Measurements from ENCODE around the gene RRP36.
A peak's percentile ranks its signal among the peaks of the same experiment; 100 is the strongest.

Gene RRP36

GRCh38 chr6:43077981-43078511 lies 56.6 kb downstream of the RRP36 start:
- H4K8ac ChIP-seq (ENCODE audit: low read depth, low read length), result no peak overlapping the region
- no peak overlapping the region for H3K23ac ChIP-seq (ENCODE audit: low read depth, low read length, poor library complexity)
- no peak overlapping the region for H2BK120ac ChIP-seq (ENCODE audit: low read depth, low read length)
- no peak overlapping the region for H4K91ac ChIP-seq (ENCODE audit: low read depth, low read length, poor library complexity)
- no CpG with 5 or more reads among the region's 6 CpGs for WGBS, 2 donors (ENCODE audit: extremely low coverage in 2 of 2, insufficient read length in 2 of 2, insufficient replicate concordance in 1 of 2)
- no peak overlapping the region for H3K4me2 ChIP-seq (ENCODE audit: insufficient read depth, low read length, poor library complexity, severe bottlenecking)
- peaks cover 4% of the 10 kb centered on the region for H3K79me1 ChIP-seq (ENCODE audit: low read depth, low read length)
- H3K18ac ChIP-seq (ENCODE audit: low read length), result no peak overlapping the region
- no peak overlapping the region for H2BK12ac ChIP-seq (ENCODE audit: low read length)
- H3K27me3 ChIP-seq (ENCODE audit: control insufficient read depth in 3 of 3, insufficient read depth in 3 of 3, low read depth in 1 of 3, low read length in 3 of 3), result no peaks in the 10 kb centered on the region
- no peak overlapping the region for H2BK15ac ChIP-seq (ENCODE audit: low read length)
- H3K14ac ChIP-seq (ENCODE audit: low read length), result no peak overlapping the region
- no peak overlapping the region for H2AK5ac ChIP-seq (ENCODE audit: low read depth, low read length)
- no peak overlapping the region for H3K4ac ChIP-seq (ENCODE audit: low read length)
- no peak overlapping the region for H3K27ac ChIP-seq (replicated peaks; ENCODE audit: low read length)
- peak overlapping the region in 1 of 2 donors; percentile 98 for H3K4me3 ChIP-seq (ENCODE audit: low read length in 2 of 2)
- peaks cover 1 to 2% of the 10 kb centered on the region in 2 donors for H3K36me3 ChIP-seq (replicated peaks in 1 of 2; ENCODE audit: control insufficient read depth in 2 of 2, insufficient read depth in 2 of 2, low read length in 2 of 2)
- H2AFZ ChIP-seq (ENCODE audit: low read length), result no peak overlapping the region
- H3K9me3 ChIP-seq (replicated peaks in 1 of 2; ENCODE audit: control insufficient read depth in 2 of 2, insufficient read depth in 1 of 2, low read depth in 1 of 2, low read length in 2 of 2), result no peaks in the 10 kb centered on the region
- H3K9ac ChIP-seq (ENCODE audit: low read depth, low read length, poor library complexity), result no peak overlapping the region
- peaks cover 18 to 21% of the 10 kb centered on the region in 2 donors for H3K4me1 ChIP-seq (ENCODE audit: control insufficient read depth in 2 of 2, insufficient read depth in 1 of 2, low read depth in 1 of 2, low read length in 2 of 2)
- no peak overlapping the region for H2BK5ac ChIP-seq (ENCODE audit: low read length)
- DNase-seq (ENCODE audit: low spot score), result no peak

- Histone ChIP-seq H2AFZ (ENCODE audit: low read length) (no peak overlapping the region), H3K23ac (ENCODE audit: low read depth, low read length, poor library complexity) (no peak overlapping the region), H3K14ac (ENCODE audit: low read length) (no peak overlapping the region), H3K18ac (ENCODE audit: low read length) (no peak overlapping the region), H3K27me3 (ENCODE audit: control insufficient read depth in 3 of 3, insufficient read depth in 3 of 3, low read depth in 1 of 3, low read length in 3 of 3) (no peaks in the 10 kb centered on the region), H2BK5ac (ENCODE audit: low read length) (no peak overlapping the region), H2BK12ac (ENCODE audit: low read length) (no peak overlapping the region), H3K79me1 (ENCODE audit: low read depth, low read length) (peaks cover 6% of the 10 kb centered on the region), H3K27ac (replicated peaks; ENCODE audit: low read length) (no peak overlapping the region), H4K8ac (ENCODE audit: low read depth, low read length) (no peak overlapping the region), H2BK15ac (ENCODE audit: low read length) (no peak overlapping the region), H2AK5ac (ENCODE audit: low read depth, low read length) (no peak overlapping the region), H2BK120ac (ENCODE audit: low read depth, low read length) (no peak overlapping the region), H3K36me3 (replicated peaks in 1 of 2; ENCODE audit: control insufficient read depth in 2 of 2, insufficient read depth in 2 of 2, low read length in 2 of 2) (peaks cover 0 to 2% of the 10 kb centered on the region in 2 donors), H4K91ac (ENCODE audit: low read depth, low read length, poor library complexity) (no peak overlapping the region), H3K4me1 (ENCODE audit: control insufficient read depth in 2 of 2, insufficient read depth in 1 of 2, low read depth in 1 of 2, low read length in 2 of 2) (peaks cover 18 to 21% of the 10 kb centered on the region in 2 donors), H3K4me2 (ENCODE audit: insufficient read depth, low read length, poor library complexity, severe bottlenecking) (no peak overlapping the region), H3K9ac (ENCODE audit: low read depth, low read length, poor library complexity) (no peak overlapping the region), H3K4me3 (ENCODE audit: low read length in 2 of 2) (no peak overlapping the region), H3K4ac (ENCODE audit: low read length) (no peak overlapping the region), H3K9me3 (replicated peaks in 1 of 2; ENCODE audit: control insufficient read depth in 2 of 2, insufficient read depth in 1 of 2, low read depth in 1 of 2, low read length in 2 of 2) (no peaks in the 10 kb centered on the region)
- WGBS, 2 donors (ENCODE audit: extremely low coverage in 2 of 2, insufficient read length in 2 of 2, insufficient replicate concordance in 1 of 2), result no CpG with 5 or more reads among the region's 2 CpGs
- no peak for DNase-seq (ENCODE audit: low spot score)
These were observed 57.3 kb downstream of the RRP36 start for GRCh38 chr6:43078691-43079090.
